Stimulated activated naive CD8-positive, alpha-beta T cell treated with anti-CD3 and anti-CD28 coated beads, Interleukin-15, Interleukin-2, amounts not matched to agents 100 U/mL and 50 U/mL, for 24 hours (primary cell): ENCODE results near the gene ARID5A.

Experiments used
- ATAC-seq: fragments of 150-1000 bp; cut with Tn5 transposase; one replicate; pipeline ENCODE4 v1.10.0; 2021
- DNase-seq: peaks from one replicate; pipeline ENCODE4 v3.0.0; 2021

ARID5A gene

DNA sequence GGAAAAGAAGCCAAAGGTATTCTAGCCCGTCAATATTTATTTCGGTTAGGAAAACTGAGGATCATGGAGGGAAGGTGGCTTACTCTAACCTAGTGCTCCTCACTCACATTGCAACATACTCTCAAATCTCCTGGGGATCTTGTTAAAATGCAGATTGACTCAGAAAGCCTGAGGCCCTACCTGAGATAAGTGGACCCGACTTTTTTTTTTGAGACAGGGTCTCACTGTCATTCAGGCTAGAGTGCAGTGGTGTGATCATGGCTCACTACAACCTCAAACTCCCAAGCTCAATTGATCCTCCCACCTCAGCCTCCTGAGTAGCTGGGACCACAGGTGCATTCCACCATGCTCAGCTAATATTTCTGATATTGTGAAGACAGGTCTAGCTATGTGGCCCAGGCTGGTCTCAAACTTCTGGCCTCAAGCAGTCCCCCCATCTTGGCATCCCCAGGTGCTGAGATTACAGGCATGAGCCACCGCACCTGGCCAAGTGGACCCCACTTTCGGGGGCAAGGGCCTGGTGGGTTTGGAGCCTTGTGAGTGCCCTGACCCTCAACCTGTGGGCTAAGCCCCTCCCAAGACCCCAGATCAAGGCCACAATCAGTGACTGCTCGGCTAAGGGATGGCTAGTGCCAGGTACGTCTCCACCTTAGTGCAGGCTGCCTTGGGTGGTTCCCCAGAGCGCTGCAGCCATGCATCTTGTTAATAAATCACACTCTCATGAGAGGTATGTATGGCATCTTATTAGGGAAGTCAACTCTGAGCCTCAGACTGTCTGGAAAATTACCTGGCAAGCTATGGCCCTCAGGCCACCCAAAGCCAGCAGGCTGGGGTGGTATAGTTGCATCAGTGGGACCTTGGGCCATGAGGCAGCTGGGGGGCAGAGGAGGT is 30.3 kb upstream of the ARID5A start:
- DNase-seq = no peak
- no peak for ATAC-seq

DNA sequence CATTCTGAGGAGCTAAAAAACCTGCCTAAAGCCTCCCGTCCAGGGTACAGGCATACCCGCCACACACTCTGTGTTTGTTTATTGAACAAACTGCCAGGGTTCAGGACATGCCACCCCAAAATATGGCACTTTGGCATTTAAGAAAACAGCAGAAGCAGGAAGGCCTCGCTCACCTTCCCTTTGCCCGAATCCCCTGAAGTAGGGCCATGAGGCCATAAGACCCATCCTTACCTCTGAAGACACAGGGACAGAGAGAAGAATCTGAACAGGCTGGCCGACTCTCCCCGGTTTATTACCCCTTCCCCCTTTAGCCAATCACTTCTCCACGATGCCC is 29.7 kb upstream of the ARID5A start:
- no peak for ATAC-seq
- no peak for DNase-seq

DNA sequence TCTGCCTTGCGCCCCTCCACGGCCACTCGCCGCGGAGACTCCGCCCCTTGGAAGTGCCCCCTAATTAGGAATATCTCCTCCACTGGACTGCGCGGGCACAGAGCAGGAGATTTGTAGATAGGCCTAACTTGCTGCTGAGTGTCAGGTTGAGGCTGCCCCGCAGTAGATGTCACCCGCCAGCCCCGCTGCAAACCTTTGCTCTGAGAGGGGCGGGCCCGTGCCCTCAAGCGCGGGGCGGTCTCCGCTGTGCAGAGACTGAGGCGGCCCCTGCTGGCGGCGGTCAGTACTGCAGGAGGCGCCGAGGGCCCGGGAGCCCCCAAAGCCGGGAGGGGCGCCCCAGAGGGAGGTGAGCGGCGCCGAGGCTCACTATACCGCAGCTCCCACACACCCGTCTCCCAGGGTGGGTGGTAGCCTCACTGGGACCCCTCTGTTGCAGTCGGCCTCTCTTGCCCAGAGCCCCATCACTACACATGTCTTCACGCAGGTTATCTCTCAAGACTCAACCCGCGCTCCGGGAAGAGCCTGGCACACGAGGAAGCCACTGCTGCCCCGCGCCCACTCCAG is 28.5 kb upstream of the ARID5A start:
- DNase-seq (peak; percentile 95), ATAC-seq (peak; percentile 93)

DNA sequence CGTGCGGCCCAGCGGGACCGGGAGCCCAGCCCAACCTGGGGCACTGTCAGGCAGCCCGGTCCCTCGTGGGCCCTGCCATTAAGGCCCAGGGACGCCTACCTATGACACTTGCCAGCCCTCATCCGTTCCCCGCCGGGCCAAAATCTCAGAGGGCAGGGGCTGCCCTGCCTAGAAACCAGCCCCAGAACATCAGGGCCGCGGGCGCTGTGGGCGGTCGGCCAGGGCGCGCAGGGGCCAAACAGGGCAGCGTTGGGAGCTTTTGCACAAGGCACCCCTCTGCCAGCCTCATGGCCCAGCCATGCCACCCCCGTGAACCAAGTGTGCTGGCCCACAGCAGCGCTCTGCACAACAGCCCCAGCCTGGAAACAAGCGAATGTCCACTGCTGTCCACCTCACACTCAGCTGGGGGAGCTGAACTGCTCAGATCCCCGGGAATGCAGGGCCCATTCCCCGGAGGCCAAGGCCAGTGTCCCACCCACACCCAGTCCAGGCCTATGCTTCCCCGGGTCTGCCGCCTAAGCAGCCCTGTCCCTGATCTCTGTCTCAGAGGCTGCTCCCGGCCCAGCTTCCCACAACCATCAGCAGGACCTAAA is 27.9 kb upstream of the ARID5A start:
- no peak for ATAC-seq

DNA sequence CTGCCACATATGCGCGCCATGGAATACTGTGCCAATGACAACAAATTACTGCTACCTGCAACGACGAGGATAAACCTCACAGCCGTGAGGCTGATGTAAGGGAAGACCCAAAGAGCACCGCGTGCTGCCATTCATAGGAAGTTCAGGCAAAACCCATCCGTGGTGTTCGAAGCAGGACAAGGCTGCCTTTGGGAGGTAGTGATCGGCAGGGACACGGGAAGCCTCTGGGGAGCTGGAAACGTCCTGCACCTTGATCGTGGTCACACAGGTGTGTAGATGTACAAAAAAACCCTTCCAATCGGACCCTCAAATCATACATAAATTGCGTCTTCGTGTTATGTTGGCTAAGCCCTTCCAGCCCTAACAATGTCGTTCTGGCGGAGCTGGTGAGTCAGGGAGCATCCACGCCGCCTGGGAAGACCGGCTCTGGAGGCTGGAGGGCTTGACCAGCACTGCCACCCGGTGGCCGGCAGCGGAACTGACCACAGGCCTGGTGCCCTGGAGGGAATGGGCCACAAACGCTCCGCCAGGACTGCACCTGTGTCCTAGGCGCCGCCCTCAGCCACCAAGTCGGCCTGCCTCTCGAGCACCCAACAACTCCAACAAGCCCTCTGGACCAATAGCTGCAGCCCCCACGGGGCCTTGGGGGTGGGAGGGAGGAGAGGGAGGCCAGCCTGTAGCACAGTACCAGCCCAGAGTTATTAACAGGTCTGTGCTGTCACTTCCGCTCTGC is 27.3 kb upstream of the ARID5A start:
- peak; percentile 84 for DNase-seq
- ATAC-seq = peak; percentile 42

More for the DNA sequence above, 27.9 kb upstream of the ARID5A start:
- DNase-seq = no peak

DNA sequence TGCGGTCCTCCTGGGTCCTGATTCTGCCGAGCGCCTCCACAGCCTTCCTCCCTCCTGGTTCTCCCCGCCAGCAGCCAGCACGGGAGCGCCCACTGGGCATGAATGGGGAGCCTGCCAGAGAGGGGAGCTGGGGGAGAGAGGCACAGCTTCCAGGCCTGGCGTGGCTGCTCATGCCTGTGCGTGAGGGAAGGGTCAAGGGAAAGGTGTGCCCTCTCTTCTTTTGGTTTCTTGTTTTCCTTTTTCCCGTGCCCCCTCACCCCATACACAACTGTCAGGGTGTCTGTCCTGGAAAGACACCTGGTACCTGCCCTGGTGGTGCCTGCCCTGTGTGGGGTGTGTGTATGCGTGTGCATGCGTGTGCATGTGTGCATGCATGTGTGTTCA is 26.7 kb upstream of the ARID5A start:
- DNase-seq (no peak), ATAC-seq (no peak)

DNA sequence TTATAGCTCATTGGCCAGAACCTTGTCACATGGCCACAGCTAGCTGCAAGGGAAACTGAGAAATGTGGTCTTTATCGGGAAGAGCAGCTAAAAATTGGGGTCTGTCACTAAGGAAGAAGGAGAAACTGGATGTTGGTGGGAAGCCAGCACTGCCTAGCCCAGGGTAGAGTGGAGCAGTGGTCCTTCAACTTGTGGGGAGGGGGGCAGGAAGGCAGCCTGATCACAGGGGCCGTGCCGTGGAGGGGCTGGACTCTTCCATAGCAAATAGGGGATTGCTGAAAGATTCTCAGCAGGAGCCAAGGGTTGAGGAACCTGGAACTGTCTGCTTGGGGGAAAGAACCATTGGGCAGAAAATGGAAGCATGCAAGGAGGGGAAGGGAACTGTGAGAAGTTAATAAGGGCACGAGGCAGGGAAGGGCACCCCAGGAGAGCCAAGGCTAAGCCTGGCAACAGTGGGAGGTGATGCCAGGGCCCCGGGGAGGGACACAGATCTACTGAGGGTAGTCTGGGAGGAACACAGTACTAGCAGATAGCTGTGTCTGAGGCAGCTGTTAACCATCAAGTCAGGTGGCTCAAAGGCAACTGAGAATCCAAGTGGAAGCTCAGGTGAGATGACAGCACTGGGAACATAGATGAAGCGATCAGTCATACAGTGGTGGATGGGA is 25.5 kb upstream of the ARID5A start:
- ATAC-seq (no peak), DNase-seq (no peak)

DNA sequence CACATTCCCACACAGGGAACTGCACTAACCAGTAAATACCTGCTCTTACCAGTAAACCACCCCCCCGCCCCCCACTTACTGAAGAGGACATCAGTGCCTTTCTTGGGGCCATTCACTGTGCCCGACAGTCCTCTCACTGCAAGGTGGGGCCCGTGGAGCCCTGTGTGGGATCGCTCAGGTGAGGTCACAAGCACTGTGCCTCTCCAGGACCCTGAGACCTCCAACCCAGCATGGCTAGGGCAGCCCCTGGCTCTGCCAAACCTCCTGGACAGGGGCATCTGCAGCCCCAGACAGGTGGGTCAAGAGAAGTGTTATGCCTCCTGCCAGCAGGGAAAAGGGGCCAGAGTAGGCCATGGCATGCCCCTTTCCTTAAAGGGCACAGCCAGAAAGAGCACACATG is 24.7 kb upstream of the ARID5A start:
- ATAC-seq (no peak), DNase-seq (no peak)

DNA sequence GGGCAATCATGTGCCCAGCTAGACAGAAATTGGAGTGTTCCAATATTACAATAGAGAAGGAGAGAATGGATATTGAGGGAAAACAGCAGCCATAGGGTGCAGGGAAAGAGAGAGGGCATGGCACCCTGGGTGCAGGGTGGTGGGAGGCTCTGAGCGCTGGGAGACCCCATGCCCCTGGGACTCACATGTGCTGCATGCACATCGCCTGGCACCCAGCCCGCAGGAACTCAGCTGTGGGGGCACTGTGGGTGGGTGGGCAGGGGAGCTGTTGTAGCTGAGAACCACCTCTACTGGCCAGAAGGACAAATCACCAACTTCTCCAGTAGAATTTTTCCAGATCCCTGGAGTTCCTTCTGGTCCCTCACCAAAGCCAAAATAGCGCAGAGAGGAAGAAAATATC is 24.2 kb upstream of the ARID5A start:
- ATAC-seq (no peak), DNase-seq (no peak)

DNA sequence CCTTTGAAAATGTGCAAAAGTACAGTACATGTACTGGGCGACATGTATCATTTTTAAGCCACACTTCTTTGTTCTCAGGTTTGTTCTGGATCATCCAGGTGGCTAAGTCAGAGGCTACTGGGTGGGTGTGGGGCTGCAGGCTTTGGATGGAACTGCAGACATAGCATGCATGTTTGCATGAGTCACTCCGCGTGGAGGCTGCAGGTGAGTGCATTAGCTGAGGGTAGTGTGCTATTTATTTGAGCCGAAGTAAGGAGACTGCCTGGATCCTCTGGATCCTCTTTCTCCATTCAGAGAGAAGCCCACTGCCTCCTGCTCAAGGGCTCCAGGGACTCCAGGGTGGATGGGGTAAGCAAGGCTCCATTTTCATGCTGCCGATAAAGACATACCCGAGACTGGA is 22.0 kb upstream of the ARID5A start:
- ATAC-seq = no peak
- DNase-seq = no peak

DNA sequence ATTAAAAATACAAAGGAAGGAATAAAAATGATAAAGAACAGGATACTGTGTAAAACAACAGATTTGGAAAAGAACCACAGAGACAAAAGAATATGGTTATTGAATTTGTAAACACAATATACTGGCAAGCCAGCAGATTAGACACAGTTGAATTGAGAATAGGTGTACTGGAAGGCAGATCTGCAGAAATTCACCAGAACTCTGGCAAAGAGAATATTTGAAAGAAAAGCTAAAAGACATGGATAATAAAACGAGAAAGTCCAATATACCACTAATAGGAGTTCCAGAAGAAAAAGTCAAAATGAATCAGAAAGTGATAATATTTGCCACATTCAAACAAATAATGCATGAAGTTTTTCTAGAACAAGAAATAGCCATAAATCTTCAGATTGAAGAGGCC is 19.5 kb upstream of the ARID5A start:
- DNase-seq (no peak), ATAC-seq (no peak)

DNA sequence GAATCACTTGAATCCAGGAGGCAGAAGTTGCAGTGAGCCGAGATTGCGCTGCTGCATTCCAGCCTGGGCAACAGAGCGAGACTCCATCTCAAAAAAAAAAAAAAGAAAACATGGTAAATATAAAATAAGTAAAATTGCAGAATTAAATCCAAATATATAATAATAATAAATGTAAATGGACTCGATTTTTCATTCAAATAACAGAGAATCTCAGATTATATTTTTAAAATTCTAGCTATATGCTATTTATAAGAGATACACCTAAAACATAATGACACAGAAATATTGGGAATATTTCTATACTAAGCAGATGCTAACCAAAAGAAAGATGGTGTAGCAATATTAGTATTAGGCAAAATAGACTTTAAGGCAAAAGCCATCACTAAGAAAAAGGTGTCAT is 16.3 kb upstream of the ARID5A start:
- ATAC-seq (no peak), DNase-seq (no peak)

DNA sequence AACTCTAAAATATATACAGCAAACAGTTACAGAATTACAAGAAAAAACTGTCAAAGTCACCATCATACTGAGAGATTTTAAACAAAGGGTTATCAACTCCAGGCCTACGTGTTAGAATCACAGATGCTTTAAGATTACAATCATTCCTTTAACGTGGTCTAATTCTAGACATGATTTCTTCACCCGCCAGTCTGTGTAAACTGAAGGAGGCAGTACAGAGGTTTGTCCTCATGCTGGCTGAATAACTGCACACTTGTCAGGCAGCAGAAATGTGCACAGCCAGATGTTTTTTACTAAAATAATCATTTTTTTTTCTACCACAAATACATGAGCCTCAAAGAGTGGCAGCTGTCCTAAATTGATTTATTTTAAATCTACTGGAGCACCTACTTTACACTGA is 15.9 kb upstream of the ARID5A start:
- ATAC-seq = no peak
- no peak for DNase-seq

DNA sequence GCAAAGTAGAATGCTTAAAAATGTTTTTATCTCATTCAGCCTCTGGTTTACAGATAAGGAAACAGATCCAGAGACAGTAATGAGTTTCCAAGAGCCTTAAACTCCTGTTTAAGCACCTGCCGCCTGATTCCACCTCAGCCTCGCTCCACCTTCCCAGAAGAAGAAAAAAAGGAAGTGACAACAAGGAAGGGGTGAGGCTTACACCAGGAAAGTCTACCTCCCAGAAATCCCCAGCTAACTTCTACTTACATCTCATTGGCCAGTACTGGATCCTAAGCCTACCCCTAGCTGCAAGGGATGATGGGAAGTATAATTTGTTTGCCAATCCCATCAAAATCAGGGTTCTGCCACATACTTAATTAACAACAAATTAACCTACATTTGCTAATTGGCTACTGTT is 15.3 kb upstream of the ARID5A start:
- no peak for DNase-seq
- no peak for ATAC-seq

DNA sequence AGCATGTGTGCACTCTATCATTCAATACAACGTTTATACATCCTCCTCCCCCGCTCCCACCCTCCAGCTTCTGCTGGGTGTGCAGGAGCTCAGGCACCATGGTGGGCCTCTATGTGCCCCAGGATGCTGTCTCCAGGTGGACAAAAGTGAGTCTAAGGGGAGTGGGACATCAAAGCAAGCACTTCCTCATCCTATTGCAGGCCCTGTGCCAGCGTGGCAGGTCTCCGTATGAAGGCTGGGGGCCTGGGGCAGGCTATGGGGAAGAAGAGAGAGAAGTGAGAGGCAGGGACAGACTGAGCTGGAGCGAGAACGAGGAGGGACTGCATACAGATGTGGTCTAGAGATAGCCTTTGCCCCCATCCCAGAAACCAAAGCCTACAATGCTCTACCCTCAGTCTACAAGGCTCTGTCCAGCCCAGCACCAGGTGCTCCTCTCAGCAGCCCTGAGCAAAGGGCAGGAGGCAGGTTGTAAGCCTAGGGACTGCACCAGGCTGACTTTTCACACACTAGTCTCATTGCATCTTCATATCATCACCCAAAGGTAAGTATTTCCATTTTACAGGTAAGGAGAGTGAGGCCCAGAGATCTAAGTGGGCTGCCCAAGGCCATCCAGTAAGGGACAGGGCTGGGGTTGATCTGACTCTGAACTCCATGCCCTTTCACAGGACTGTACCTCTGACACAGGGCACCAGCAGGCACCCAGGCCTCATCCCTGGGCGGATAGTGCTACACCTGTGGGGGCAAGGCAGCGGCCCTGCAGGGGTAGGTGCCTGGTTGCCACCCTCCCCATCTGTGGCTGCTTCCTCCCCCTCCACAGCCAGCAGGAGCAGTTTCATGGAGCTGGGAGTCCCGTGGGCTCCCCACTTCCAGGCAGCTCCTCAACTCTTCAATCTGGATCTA is 14.0 kb upstream of the ARID5A start:
- ATAC-seq = no peak
- DNase-seq = no peak

DNA sequence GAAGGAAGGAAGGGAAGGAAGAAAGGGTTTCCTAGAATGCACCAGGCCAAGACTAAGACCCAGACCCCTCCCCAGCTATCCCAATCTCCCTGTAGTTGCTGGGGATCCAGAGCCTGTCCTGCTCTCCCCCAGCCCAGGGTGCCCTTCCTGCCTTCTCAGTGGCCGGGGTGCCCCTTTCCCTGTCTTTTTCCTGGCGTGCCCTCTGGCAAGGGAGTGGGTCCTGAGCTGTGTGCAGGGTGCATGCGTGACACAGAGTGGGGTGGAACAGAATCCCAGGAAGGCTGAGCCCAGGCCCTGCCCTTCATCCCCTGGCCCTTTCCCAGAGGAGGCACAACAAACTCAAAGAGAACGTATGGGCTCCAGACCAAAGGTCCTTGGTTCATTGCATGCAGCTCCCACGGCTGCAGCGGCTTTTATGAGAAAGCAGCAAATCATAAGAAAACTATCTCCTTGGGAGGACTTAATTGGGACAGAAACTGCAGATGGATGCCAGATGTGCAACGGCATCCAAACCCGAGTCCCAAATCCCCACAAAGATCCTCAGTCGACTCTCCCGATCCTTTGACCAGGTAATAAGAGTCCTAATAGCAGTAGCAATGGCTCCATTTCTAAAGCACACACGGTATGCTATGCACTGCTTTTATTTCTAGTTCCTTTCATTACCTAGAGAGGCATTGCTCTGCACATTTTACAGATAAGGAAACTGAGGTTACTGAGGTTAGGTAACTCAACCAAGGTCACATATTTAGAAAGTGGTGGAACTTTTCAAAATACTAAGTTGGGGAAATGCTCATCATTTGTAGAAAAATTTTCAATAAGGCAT is 12.7 kb upstream of the ARID5A start:
- DNase-seq = no peak
- ATAC-seq = no peak

DNA sequence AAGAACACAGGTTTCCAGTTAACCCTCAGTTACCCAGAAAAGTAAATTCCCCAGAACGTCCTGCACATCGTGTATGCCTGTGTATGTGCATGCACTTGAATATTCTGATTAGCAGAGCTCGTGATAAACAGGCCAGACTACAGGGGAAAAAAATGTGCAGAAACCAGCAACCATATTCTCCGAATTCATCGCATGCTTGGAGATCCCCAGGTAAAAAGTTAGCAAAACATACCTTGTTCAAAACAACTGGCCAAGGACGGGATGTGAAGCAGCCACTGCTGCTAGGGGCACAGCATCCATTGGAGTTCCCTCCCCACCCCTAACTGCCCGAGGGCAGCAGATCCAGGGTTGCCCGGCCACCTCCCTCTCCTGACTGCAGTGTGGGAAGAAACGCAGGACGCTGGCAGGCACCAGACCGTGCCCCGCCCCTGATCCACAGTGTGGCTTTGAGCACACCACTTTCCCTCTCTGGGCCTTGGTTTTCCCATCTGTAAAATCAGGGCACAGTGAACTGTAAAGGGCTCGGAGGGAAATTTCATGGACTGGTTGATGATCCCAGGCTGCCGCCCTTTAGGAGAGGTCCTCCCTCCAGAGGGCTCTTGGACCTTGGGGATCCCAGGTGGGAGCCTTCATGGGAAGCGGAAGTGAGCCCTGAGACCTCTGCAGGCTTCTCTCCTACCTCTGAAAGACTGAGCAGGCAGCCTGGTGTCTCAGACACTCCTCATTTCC is 11.9 kb upstream of the ARID5A start:
- ATAC-seq = no peak
- DNase-seq = no peak

DNA sequence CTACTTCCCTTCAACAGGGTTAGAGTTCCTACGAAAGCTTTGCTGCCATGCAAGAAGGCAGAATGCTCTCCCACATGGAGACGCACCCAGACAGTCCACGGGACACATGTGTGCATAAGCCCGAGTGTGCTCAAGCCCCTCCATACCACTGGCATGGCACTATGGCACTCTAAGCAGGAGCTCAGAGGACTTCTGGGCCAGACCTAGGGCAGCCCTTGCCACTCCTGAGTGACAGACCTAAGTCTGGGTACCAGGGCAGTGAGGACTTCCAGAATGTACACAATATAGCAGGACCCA is 11.4 kb upstream of the ARID5A start:
- no peak for DNase-seq
- ATAC-seq = no peak

DNA sequence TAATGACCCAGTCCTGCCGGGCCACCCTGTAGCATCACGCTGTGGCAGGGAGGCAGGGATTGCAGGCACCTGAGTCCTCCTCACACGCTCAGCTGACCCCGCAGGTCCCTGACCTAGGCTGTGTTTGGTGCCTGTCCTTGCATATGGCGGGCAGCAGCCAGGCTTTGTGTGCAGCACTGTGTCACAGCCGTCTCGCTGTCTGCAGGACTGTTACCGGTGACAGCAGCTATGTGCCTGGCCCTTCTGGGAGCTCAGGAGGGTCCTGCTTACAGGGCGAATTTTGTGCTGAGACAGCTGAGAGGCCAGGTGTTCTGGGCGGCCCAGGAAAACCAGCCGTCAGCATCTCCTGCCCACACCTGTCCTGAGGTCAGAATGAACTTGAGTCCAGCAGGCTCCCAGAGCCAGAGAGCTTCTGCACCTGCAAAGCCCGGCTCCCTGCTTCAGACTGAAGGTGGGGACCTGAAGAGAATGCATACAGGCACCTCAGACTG is 10.4 kb upstream of the ARID5A start:
- no peak for ATAC-seq
- DNase-seq = no peak
